Neural progenitor cell (in vitro differentiated cells): ENCODE measurements around the gene CIC. TPM values are rescaled to one million over a fixed set of nuclear protein-coding genes. Genes with fewer than 3 reads are reported as not detected.

Source experiments
- DNase-seq: peaks from one replicate; pipeline ENCODE4 v3.0.0-alpha.2; 2016; ENCODE audit warnings: low spot score
- H2AFZ ChIP-seq: fragments of 200-600 bp; sonication (generic); replicated peaks from 2 replicates; pipeline ENCODE4 v1.6.1; 2016; ENCODE audit warnings: antibody characterized with exemption
- H3F3A ChIP-seq: fragments of 200-600 bp; sonication (generic); 2 replicates; pipeline ENCODE4 v1.6.1; 2016; ENCODE audit warnings: antibody characterized with exemption, low read depth
- H3K27ac ChIP-seq: fragments of 200-600 bp; sonication (generic); 2 replicates; pipeline ENCODE4 v1.5.1; 2016; ENCODE audit warnings: mild to moderate bottlenecking
- H3K27me3 ChIP-seq: fragments of 200-600 bp; sonication (generic); 2 replicates; pipeline ENCODE4 v1.6.1; 2016; ENCODE audit warnings: mild to moderate bottlenecking, moderate library complexity
- H3K36me3 ChIP-seq: fragments of 200-600 bp; sonication (generic); 2 replicates; pipeline ENCODE4 v1.5.1; 2016
- H3K4me1 ChIP-seq: fragments of 200-600 bp; sonication (generic); 2 replicates; pipeline ENCODE4 v1.6.1; 2016; ENCODE audit warnings: mixed run types
- H3K4me2 ChIP-seq: fragments of 200-600 bp; sonication (generic); 2 replicates; pipeline ENCODE4 v1.6.1; 2016
- H3K4me3 ChIP-seq: fragments of 200-600 bp; sonication (generic); 2 replicates; pipeline ENCODE4 v1.5.1; 2016
- H3K79me2 ChIP-seq: fragments of 200-600 bp; sonication (generic); 2 replicates; pipeline ENCODE4 v1.6.1; 2016; ENCODE audit warnings: low read depth
- H3K9ac ChIP-seq: fragments of 200-600 bp; sonication (generic); 2 replicates; pipeline ENCODE4 v1.6.1; 2016
- H3K9me3 ChIP-seq: fragments of 200-600 bp; sonication (generic); 2 replicates; pipeline ENCODE4 v1.5.1; 2016; ENCODE audit warnings: low read depth
- H4K20me1 ChIP-seq: fragments of 200-600 bp; sonication (generic); 2 replicates; pipeline ENCODE4 v1.6.1; 2016; ENCODE audit warnings: low read depth
- H3K27ac Mint-ChIP-seq: 3 replicates; pipeline ENCODE4 v1.8.0; 2021; ENCODE audit warnings: mixed read lengths
- H3K27me3 Mint-ChIP-seq: 2 replicates; pipeline ENCODE4 v1.8.0; 2022; ENCODE audit warnings: low read depth, mild to moderate bottlenecking, inconsistent platforms, moderate library complexity, mixed read lengths; ENCODE audit not compliant: insufficient read depth
- H3K36me3 Mint-ChIP-seq: 3 replicates; pipeline ENCODE4 v1.8.0; 2021; ENCODE audit warnings: mixed read lengths
- H3K4me1 Mint-ChIP-seq: 3 replicates; pipeline ENCODE4 v1.8.0; 2021; ENCODE audit warnings: mixed read lengths
- H3K4me3 Mint-ChIP-seq: 3 replicates; pipeline ENCODE4 v1.8.0; 2021; ENCODE audit warnings: mild to moderate bottlenecking, moderate library complexity, mixed read lengths
- H3K9me3 Mint-ChIP-seq: 3 replicates; pipeline ENCODE4 v1.8.0; 2020; ENCODE audit warnings: mixed read lengths
- EZH2 ChIP-seq: fragments of 200-600 bp; sonication (generic); IDR thresholded peaks from 2 replicates; pipeline ENCODE4 v1.6.1; 2017; ENCODE audit warnings: antibody characterized with exemption, mild to moderate bottlenecking, moderate library complexity
- EZH2phosphoT487 ChIP-seq: fragments of 200-600 bp; sonication (generic); IDR thresholded peaks from 2 replicates; pipeline ENCODE4 v1.6.1; 2017; ENCODE audit warnings: antibody characterized with exemption
- total RNA-seq: library from RNA; depleted of rRNA; stranded (reverse); fragments of >200 nt; gene quantifications from 2 replicates; pipeline ENCODE4 v1.2.3, GENCODE V29; 2015; ENCODE audit warnings: low replicate concordance
- TF ChIP-seq, protein P1 (sequence below): fragments of 200-600 bp; sonication (generic); IDR thresholded peaks from 2 replicates; pipeline ENCODE4 v1.5.1; 2017; ENCODE audit warnings: antibody characterized with exemption, mild to moderate bottlenecking

Gene CIC
- total RNA-seq, 1 donor from 2014 or later: 5.2 TPM

DNA sequence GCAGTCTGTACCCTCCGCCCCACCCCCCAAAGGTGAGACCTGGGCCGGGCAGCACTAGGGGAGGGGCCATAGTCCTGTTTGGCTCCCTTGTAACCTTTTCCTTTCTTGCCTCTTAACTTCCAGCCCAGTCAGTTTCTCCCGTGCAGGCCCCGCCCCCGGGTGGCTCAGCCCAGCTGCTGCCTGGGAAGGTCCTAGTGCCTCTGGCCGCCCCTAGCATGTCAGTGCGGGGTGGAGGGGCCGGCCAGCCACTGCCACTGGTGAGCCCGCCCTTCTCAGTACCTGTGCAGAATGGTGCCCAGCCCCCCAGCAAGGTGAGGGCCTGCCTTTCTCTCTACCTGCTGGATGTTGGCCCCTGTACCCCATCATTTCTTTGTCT is 22.4 kb downstream of the CIC start:
- Histone ChIP-seq H4K20me1 (peaks cover 60% of the 10 kb centered on the region), H3K4me1 (no peaks in the 10 kb centered on the region), H3K9me3 (no peaks in the 10 kb centered on the region), H3K36me3 (no peaks in the 10 kb centered on the region), H3K9ac (no peak overlapping the region), H2AFZ (no peak overlapping the region), H3K4me2 (no peak overlapping the region), H3K27ac (peak overlapping the region; percentile 13), H3K79me2 (peaks cover 6% of the 10 kb centered on the region), H3K27me3 (no peaks in the 10 kb centered on the region), H3F3A (peaks cover 23% of the 10 kb centered on the region), H3K4me3 (no peak overlapping the region)
- Mint-ChIP-seq H3K27me3 (peaks cover 3% of the 10 kb centered on the region), H3K9me3 (no peaks in the 10 kb centered on the region), H3K27ac (no peak overlapping the region), H3K4me3 (no peak overlapping the region), H3K4me1 (peaks cover 2% of the 10 kb centered on the region), H3K36me3 (peaks cover 15% of the 10 kb centered on the region)
- TF ChIP-seq, protein P1, sequence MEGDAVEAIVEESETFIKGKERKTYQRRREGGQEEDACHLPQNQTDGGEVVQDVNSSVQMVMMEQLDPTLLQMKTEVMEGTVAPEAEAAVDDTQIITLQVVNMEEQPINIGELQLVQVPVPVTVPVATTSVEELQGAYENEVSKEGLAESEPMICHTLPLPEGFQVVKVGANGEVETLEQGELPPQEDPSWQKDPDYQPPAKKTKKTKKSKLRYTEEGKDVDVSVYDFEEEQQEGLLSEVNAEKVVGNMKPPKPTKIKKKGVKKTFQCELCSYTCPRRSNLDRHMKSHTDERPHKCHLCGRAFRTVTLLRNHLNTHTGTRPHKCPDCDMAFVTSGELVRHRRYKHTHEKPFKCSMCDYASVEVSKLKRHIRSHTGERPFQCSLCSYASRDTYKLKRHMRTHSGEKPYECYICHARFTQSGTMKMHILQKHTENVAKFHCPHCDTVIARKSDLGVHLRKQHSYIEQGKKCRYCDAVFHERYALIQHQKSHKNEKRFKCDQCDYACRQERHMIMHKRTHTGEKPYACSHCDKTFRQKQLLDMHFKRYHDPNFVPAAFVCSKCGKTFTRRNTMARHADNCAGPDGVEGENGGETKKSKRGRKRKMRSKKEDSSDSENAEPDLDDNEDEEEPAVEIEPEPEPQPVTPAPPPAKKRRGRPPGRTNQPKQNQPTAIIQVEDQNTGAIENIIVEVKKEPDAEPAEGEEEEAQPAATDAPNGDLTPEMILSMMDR: no peak
- TF ChIP-seq EZH2phosphoT487 (no peak), EZH2 (no peak)
- no peak for DNase-seq

DNA sequence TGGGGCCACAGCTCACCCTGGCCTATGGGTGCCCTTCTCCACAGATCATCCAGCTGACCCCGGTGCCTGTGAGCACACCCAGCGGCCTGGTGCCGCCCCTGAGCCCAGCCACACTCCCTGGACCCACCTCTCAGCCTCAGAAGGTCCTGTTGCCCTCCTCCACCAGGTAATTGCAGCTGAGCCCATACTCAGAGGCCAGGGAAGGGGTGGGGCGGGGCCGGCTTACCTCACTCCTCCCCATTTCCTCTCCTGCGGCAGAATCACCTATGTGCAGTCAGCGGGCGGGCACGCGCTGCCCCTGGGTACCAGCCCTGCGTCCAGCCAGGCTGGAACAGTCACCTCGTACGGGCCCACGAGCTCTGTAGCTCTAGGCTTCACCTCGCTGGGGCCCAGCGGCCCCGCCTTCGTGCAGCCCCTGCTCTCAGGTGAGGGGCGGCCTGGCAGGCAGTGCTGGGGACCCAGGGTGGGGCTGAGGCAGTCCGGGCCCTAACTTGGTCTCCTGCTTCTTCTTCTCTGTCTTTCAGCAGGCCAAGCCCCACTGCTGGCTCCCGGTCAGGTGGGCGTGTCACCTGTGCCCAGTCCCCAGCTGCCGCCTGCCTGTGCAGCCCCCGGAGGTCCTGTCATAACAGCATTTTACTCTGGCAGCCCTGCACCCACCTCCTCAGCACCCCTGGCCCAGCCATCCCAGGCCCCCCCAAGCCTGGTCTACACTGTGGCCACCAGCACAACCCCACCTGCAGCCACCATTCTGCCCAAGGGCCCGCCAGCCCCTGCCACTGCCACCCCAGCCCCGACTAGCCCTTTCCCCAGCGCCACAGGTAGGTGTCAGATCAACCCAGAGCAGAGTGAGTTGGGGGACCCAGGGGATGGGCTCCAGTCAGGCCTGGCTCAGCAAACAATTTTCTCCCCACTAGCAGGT is 23.2 kb downstream of the CIC start:
- H3F3A ChIP-seq: peaks cover 30% of the 10 kb centered on the region
- H3K4me1 ChIP-seq: no peaks in the 10 kb centered on the region
- H3K27me3 ChIP-seq: no peaks in the 10 kb centered on the region
- no peak overlapping the region for H3K9ac ChIP-seq
- no peak for DNase-seq
- H3K4me1 Mint-ChIP-seq: peaks cover 2% of the 10 kb centered on the region
- H3K9me3 ChIP-seq: no peaks in the 10 kb centered on the region
- H3K4me3 ChIP-seq: no peak overlapping the region
- no peaks in the 10 kb centered on the region for H3K36me3 ChIP-seq
- H3K27me3 Mint-ChIP-seq: peaks cover 5% of the 10 kb centered on the region
- no peak overlapping the region for H3K4me2 ChIP-seq
- H2AFZ ChIP-seq: no peak overlapping the region
- no peaks in the 10 kb centered on the region for H3K79me2 ChIP-seq
- peaks cover 55% of the 10 kb centered on the region for H4K20me1 ChIP-seq
- peak overlapping the region; percentile 13 for H3K27ac ChIP-seq
- TF ChIP-seq EZH2: no peak
- H3K4me3 Mint-ChIP-seq: peak overlapping the region; percentile 14
- no peak overlapping the region for H3K27ac Mint-ChIP-seq
- H3K36me3 Mint-ChIP-seq: peaks cover 16% of the 10 kb centered on the region
- no peaks in the 10 kb centered on the region for H3K9me3 Mint-ChIP-seq

DNA sequence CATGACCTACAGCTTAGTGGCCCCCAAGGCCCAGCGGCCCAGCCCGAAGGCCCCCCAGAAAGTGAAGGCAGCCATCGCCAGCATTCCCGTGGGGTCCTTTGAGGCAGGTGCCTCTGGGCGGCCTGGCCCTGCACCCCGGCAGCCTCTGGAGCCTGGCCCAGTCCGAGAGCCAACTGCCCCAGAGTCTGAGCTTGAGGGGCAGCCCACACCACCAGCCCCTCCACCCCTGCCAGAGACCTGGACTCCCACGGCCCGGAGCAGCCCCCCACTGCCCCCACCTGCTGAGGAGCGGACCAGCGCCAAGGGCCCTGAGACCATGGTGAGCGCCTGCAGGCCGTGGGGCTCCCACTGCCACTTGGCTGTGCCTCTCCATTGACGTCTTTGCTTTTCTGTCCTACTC is 23.9 kb downstream of the CIC start:
- no peaks in the 10 kb centered on the region for H3K9me3 Mint-ChIP-seq
- Histone ChIP-seq H3K4me2 (no peak overlapping the region), H3K27ac (no peak overlapping the region), H3K4me3 (no peak overlapping the region), H3K36me3 (no peaks in the 10 kb centered on the region), H3K27me3 (no peaks in the 10 kb centered on the region), H3F3A (peaks cover 30% of the 10 kb centered on the region), H3K4me1 (no peaks in the 10 kb centered on the region), H2AFZ (no peak overlapping the region), H3K79me2 (no peaks in the 10 kb centered on the region), H4K20me1 (peaks cover 52% of the 10 kb centered on the region), H3K9me3 (no peaks in the 10 kb centered on the region), H3K9ac (no peak overlapping the region)
- H3K4me3 Mint-ChIP-seq: no peak overlapping the region
- no peak overlapping the region for H3K27ac Mint-ChIP-seq
- no peak for DNase-seq
- H3K4me1 Mint-ChIP-seq: peaks cover 2% of the 10 kb centered on the region
- TF ChIP-seq, protein P1: no peak
- no peak for TF ChIP-seq EZH2phosphoT487
- no peak for TF ChIP-seq EZH2
- peaks cover 16% of the 10 kb centered on the region for H3K36me3 Mint-ChIP-seq
- H3K27me3 Mint-ChIP-seq: peaks cover 5% of the 10 kb centered on the region

DNA sequence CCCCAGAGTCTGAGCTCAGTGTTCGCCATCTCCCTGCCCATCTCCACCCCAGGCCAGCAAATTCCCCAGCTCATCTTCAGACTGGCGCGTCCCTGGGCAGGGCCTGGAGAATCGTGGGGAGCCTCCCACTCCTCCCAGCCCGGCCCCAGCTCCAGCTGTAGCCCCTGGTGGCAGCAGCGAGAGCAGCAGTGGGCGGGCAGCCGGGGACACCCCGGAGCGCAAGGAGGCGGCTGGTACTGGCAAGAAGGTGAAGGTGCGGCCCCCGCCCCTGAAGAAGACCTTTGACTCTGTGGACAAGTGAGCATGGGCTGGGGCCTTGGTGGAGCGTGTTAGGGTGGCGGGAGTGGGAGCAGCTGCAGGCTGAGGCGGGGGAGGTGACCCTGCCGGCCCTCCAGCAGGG is 24.5 kb downstream of the CIC start:
- Histone ChIP-seq H3K9me3 (no peaks in the 10 kb centered on the region), H3K4me2 (no peak overlapping the region), H4K20me1 (peaks cover 48% of the 10 kb centered on the region), H3K4me3 (no peak overlapping the region), H3K9ac (no peak overlapping the region), H3F3A (peaks cover 30% of the 10 kb centered on the region), H3K79me2 (no peaks in the 10 kb centered on the region), H3K27me3 (no peaks in the 10 kb centered on the region), H3K36me3 (no peaks in the 10 kb centered on the region), H3K27ac (no peak overlapping the region), H2AFZ (no peak overlapping the region), H3K4me1 (no peaks in the 10 kb centered on the region)
- peak; percentile 29 for DNase-seq
- Mint-ChIP-seq H3K4me3 (no peak overlapping the region), H3K27ac (peak overlapping the region; percentile 70), H3K27me3 (peaks cover 5% of the 10 kb centered on the region), H3K36me3 (peaks cover 16% of the 10 kb centered on the region), H3K4me1 (peaks cover 2% of the 10 kb centered on the region), H3K9me3 (no peaks in the 10 kb centered on the region)
- TF ChIP-seq, protein P1: no peak
